ENCODE results near the gene IGFBP2. TPM values are rescaled to one million over a fixed set of nuclear protein-coding genes. Genes with fewer than 3 reads are reported as not detected.

IGFBP2 gene
- total and polyA plus RNA-seq, 9 of the 15 experiments (the other 6 are each of a cell fraction or from before 2014, with no cell fraction given) = 0.93 TPM; not detected in 8

GRCh38 chr2:216660496-216660895 lies 27.3 kb downstream of the IGFBP2 start:
- no peak for ATAC-seq
- Histone ChIP-seq H4K20me1 (replicated peaks; ENCODE audit: control insufficient read depth, insufficient read depth, low read length) (no peaks in the 10 kb centered on the region; the same call in 1 of the 2 replicates), H3K79me2 (ENCODE audit: control insufficient read depth, insufficient read depth, low read length) (no peaks in the 10 kb centered on the region), H3K4me1 (replicated peaks in 1 of 2; ENCODE audit: control insufficient read depth in 2 of 2, insufficient read depth in 2 of 2, low read length in 2 of 2) (peaks cover 9 to 10% of the 10 kb centered on the region in 2 experiments; a peak in 4 of 5 replicates), H3K4me2 (ENCODE audit: insufficient read depth, low read length) (no peak overlapping the region), H3K36me3 (ENCODE audit: control insufficient read depth, insufficient read depth, low read length) (no peaks in the 10 kb centered on the region), H3K9ac (ENCODE audit: insufficient read depth in 1 of 2, low read depth in 2 of 2, low read length in 2 of 2) (no peak overlapping the region), H3K27ac (ENCODE audit: extremely low read depth, low read depth, low read length) (no peak overlapping the region), H2AFZ (ENCODE audit: low read depth, low read length) (no peak overlapping the region), H3K9me3 (replicated peaks; ENCODE audit: control insufficient read depth, insufficient read depth, low read depth, low read length) (no peaks in the 10 kb centered on the region), H3K27me3 (ENCODE audit: control insufficient read depth in 2 of 2, insufficient read depth in 2 of 2, low read length in 2 of 2) (peaks cover 3 to 55% of the 10 kb centered on the region in 2 experiments; a peak in 4 of 5 replicates), H3K9me1 (ENCODE audit: control insufficient read depth, insufficient read depth, low read length) (no peaks in the 10 kb centered on the region), H3K4me3 (no peak overlapping the region)
- ChIA-PET CTCF (ENCODE audit: low intra/inter-chr PET ratio) (interaction anchor here (1.2 kb wide), 1 partner anchor 144 kb away, joined by 3 read pairs; no protein-coding TSS in a partner anchor), POLR2A (interaction anchor here (0.6 kb wide), 1 partner anchor 26 kb away, joined by 3 read pairs; no protein-coding TSS in a partner anchor)
- no peak for FAIRE-seq
- BruUV-seq (replicated peaks) = no TSS peak
- intact Hi-C loops (cut with micrococcal nuclease) (no loop called here), in situ Hi-C loops (cut with MboI) (loop anchor here (10.0 to 25.0 kb wide), 2 partner anchors 448 to 626 kb away; no protein-coding TSS in a partner anchor)
- 14% methylated on average over 9 of the region's 10 CpGs for WGBS (ENCODE audit: insufficient coverage, low coverage, missing lambda C conversion rate)
- DNase-seq (ENCODE audit: extremely low read depth in 1 of 4, low spot score in 3 of 4) = no peak
- TF ChIP-seq DACH1 (IDR thresholded peaks at IDR 0.05; ENCODE audit: partially characterized antibody) = no peak
- no peak for TF ChIP-seq E2F6 (IDR thresholded peaks at IDR 0.05; ENCODE audit: borderline replicate concordance in 1 of 2, extremely low read depth in 1 of 2, insufficient read depth in 1 of 2, insufficient read length in 1 of 2, low read depth in 1 of 2, low read length in 1 of 2, poor library complexity in 1 of 2, severe bottlenecking in 1 of 2)
- TF ChIP-seq CHD7 (IDR thresholded peaks at IDR 0.05; ENCODE audit: low read depth, low read length) = no peak
- TF ChIP-seq GTF2E2 (tag; IDR thresholded peaks at IDR 0.05) = no peak
